ENCODE data around the gene CD300LD.
"Not testable (repeated sequence)": the region's sequence is repeated elsewhere in the genome, so short reads cannot be mapped to it uniquely, and the experiment has no call there.

The CD300LD gene

DNA sequence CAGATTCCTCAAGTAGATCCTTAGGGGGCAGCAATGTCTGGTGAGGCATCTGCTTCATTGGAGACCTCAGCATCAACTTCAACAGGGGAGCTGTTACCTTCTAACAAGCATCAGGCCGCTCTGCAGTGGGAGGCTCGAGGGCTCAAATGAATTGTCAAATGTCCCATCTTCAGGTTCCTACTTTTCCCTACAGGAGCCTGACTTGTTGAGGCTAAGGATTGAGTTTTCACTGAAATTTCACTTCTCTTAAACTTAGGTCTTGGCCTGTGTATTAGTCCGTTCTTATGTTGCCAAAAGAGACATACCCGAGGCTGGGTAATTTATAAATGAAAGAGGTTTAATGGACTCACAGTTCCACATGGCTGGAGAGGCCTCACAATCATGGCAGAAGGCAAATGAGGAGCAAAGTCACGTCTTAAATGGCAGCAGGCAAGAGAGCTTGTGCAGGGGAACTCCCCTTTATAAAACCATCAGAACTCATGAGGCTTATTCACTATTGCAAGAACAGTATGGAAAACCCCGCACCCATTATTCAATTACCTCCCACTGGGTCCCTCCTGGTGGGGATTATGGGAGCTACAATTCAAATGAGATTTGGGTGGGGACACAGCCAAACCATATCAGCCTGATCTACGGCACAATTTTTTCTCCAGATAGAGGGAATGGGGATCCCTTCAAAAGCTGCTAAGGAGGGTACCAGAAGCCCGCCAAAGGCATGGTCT is 5.1 kb upstream of the CD300LD start:
- H3K4me3 ChIP-seq (ENCODE audit: low read depth, low read length): no peak overlapping the region
- H3K27ac ChIP-seq (ENCODE audit: low read depth, low read length): no peak overlapping the region
- H3K27me3 ChIP-seq (ENCODE audit: insufficient read depth, low read length): peaks cover 35% of the 10 kb centered on the region
- H2AFZ ChIP-seq (ENCODE audit: low read length, unreplicated experiment): no peak overlapping the region
- no peaks in the 10 kb centered on the region for H3K36me3 ChIP-seq (ENCODE audit: insufficient read depth, low read length)
- no peaks in the 10 kb centered on the region for H3K4me1 ChIP-seq (ENCODE audit: control insufficient read depth, insufficient read depth, low read length, unreplicated experiment)
- H3K79me2 ChIP-seq (ENCODE audit: control insufficient read depth, insufficient read depth, low read length, unreplicated experiment): no peaks in the 10 kb centered on the region

GRCh38 chr17:74595037-74595750 is 3.1 kb upstream of the CD300LD start:
- no peaks in the 10 kb centered on the region for H3K4me1 ChIP-seq (ENCODE audit: control insufficient read depth, insufficient read depth, low read length, unreplicated experiment)
- no peak overlapping the region for H2AFZ ChIP-seq (ENCODE audit: low read length, unreplicated experiment)
- H3K79me2 ChIP-seq (ENCODE audit: control insufficient read depth, insufficient read depth, low read length, unreplicated experiment): no peaks in the 10 kb centered on the region
- no peak overlapping the region for H3K4me3 ChIP-seq (ENCODE audit: low read depth, low read length)
- H3K36me3 ChIP-seq (ENCODE audit: insufficient read depth, low read length): no peaks in the 10 kb centered on the region
- H3K27ac ChIP-seq (ENCODE audit: low read depth, low read length): no peak overlapping the region
- peaks cover 35% of the 10 kb centered on the region for H3K27me3 ChIP-seq (ENCODE audit: insufficient read depth, low read length)

DNA sequence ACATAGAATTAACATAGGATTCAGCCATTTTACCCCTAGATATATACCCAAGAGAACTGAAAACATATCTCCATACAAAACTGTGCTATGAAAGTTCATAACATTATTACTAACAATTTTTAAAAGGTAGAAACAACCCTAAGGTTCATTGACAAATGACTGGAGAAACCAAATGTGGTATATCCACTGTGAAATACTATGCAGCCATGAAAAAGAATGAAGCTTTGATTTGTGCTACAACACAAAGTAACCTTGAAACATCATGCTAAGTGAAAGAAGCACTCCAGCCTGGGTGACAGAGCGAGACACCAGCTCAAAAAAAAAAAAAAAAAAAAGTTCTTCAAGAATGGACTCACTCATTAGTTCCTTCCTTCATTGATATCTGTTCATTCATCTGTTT is 580 bp downstream of the CD300LD start:
- H3K36me3 ChIP-seq (ENCODE audit: insufficient read depth, low read length): no peaks in the 10 kb centered on the region
- H3K27me3 ChIP-seq (ENCODE audit: insufficient read depth, low read length): peaks cover 36% of the 10 kb centered on the region
- H3K79me2 ChIP-seq (ENCODE audit: control insufficient read depth, insufficient read depth, low read length, unreplicated experiment): no peaks in the 10 kb centered on the region
- no peak overlapping the region for H2AFZ ChIP-seq (ENCODE audit: low read length, unreplicated experiment)
- no peak overlapping the region for H3K4me3 ChIP-seq (ENCODE audit: low read depth, low read length)
- no peak overlapping the region for H3K27ac ChIP-seq (ENCODE audit: low read depth, low read length)
- no peaks in the 10 kb centered on the region for H3K4me1 ChIP-seq (ENCODE audit: control insufficient read depth, insufficient read depth, low read length, unreplicated experiment)

- Histone ChIP-seq H3K27me3 (ENCODE audit: insufficient read depth, low read length) (peaks cover 43% of the 10 kb centered on the region), H3K36me3 (ENCODE audit: insufficient read depth, low read length) (no peaks in the 10 kb centered on the region), H3K4me1 (ENCODE audit: control insufficient read depth, insufficient read depth, low read length, unreplicated experiment) (no peaks in the 10 kb centered on the region), H3K79me2 (ENCODE audit: control insufficient read depth, insufficient read depth, low read length, unreplicated experiment) (no peaks in the 10 kb centered on the region), H2AFZ (ENCODE audit: low read length, unreplicated experiment) (no peak overlapping the region), H3K4me3 (ENCODE audit: low read depth, low read length) (no peak overlapping the region), H3K27ac (ENCODE audit: low read depth, low read length) (no peak overlapping the region)
Observed at GRCh38 chr17:74585711-74586110, 6.4 kb downstream of the CD300LD start.

DNA sequence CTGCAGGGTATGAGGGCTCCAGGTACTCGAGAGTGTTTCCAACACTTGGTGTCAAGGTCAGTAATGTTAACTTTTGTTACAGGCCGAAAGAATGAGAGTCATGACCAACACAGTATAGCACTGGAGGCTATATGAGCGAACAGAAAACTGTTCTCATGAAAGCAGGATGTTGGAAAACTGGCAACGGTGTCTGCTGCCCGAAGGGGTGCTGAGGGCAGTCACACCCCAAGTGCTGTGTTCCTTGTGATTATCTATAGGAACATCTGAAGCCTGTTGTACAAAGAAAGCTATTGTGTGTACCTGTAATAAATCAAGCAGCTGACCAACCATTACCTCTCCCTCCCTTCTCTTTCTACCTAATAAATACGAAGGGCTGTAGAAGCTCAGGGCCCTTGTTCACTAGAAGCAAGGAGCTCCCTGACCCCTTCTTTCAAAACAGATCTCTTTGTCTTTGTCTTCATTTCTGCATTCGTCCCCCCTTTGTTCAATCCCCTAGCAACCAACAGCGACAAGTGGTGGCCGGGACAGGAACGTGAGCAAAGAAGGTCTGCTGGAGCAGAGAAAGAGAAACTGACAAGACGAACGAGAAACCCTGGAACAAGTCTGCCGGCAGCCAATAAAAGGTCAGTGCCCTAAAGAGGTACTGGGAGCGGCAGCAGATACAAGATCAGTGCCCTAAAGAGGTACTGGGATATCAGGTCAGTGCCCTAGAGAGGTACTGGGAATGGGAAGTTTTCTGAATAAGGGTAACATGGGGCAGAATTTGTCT is 7.6 kb downstream of the CD300LD start:
- H3K4me3 ChIP-seq (ENCODE audit: low read depth, low read length): no peak overlapping the region
- no peaks in the 10 kb centered on the region for H3K4me1 ChIP-seq (ENCODE audit: control insufficient read depth, insufficient read depth, low read length, unreplicated experiment)
- H2AFZ ChIP-seq (ENCODE audit: low read length, unreplicated experiment): no peak overlapping the region
- no peaks in the 10 kb centered on the region for H3K79me2 ChIP-seq (ENCODE audit: control insufficient read depth, insufficient read depth, low read length, unreplicated experiment)
- H3K36me3 ChIP-seq (ENCODE audit: insufficient read depth, low read length): no peaks in the 10 kb centered on the region
- no peak overlapping the region for H3K27ac ChIP-seq (ENCODE audit: low read depth, low read length)
- H3K27me3 ChIP-seq (ENCODE audit: insufficient read depth, low read length): peaks cover 39% of the 10 kb centered on the region

GRCh38 chr17:74582633-74583032 is 9.4 kb downstream of the CD300LD start:
- Histone ChIP-seq H3K79me2 (ENCODE audit: control insufficient read depth, insufficient read depth, low read length, unreplicated experiment) (no peaks in the 10 kb centered on the region), H3K4me3 (ENCODE audit: low read depth, low read length) (no peak overlapping the region), H3K36me3 (ENCODE audit: insufficient read depth, low read length) (no peaks in the 10 kb centered on the region), H2AFZ (ENCODE audit: low read length, unreplicated experiment) (no peak overlapping the region), H3K27ac (ENCODE audit: low read depth, low read length) (no peak overlapping the region), H3K27me3 (ENCODE audit: insufficient read depth, low read length) (peaks cover 25% of the 10 kb centered on the region), H3K4me1 (ENCODE audit: control insufficient read depth, insufficient read depth, low read length, unreplicated experiment) (no peaks in the 10 kb centered on the region)

DNA sequence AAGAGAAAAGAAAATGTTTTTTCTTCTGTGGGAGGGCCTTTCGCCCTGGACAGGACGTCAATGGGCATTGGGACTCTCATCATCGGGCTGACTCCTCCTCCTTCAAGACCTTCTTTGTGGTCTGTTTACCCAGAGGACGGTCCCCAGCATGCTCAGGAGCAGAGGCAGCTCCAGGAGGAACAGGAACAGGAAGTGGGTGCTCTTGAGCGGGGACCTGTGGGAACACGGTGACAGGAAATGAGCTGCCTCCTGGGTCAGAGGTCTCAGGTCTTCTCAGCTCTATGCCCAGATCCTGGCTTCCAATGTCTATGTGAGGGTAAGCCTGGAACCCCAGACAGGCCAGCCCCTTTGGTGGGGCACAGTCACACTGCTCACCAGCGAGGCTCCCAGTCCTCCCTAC is 12.2 kb downstream of the CD300LD start:
- H3K27me3 ChIP-seq (ENCODE audit: insufficient read depth, low read length): peaks cover 4% of the 10 kb centered on the region; the same call in 1 of the 2 replicates
- H3K4me3 ChIP-seq (ENCODE audit: low read depth, low read length): no peak overlapping the region
- no peak overlapping the region for H3K27ac ChIP-seq (ENCODE audit: low read depth, low read length)
- H3K36me3 ChIP-seq (ENCODE audit: insufficient read depth, low read length): no peaks in the 10 kb centered on the region
- H3K4me1 ChIP-seq (ENCODE audit: control insufficient read depth, insufficient read depth, low read length, unreplicated experiment): no peaks in the 10 kb centered on the region
- no peaks in the 10 kb centered on the region for H3K79me2 ChIP-seq (ENCODE audit: control insufficient read depth, insufficient read depth, low read length, unreplicated experiment)
- H2AFZ ChIP-seq (ENCODE audit: low read length, unreplicated experiment): no peak overlapping the region

DNA sequence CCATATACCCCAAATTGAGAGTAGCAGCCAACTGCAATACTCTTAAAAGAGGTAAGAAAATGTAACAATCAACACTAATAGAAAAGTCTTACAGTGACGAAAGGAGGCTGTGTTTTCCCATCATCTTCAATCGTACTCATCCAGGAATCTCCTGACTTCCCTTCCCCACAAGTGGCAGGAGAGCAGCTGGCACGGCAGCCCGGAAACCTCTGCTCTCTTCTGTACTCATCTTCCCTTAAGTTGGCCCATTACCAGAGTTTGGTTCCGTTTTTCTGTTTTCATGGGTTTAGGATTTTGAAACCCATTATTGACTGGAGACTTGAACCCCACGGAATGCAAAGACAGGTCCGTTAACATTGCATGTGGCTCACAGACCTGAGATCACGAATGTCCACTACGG is 13.1 kb downstream of the CD300LD start:
- Histone ChIP-seq H3K79me2 (ENCODE audit: control insufficient read depth, insufficient read depth, low read length, unreplicated experiment) (no peaks in the 10 kb centered on the region), H3K36me3 (ENCODE audit: insufficient read depth, low read length) (no peaks in the 10 kb centered on the region), H3K4me1 (ENCODE audit: control insufficient read depth, insufficient read depth, low read length, unreplicated experiment) (no peaks in the 10 kb centered on the region), H2AFZ (ENCODE audit: low read length, unreplicated experiment) (no peak overlapping the region), H3K27ac (ENCODE audit: low read depth, low read length) (no peak overlapping the region), H3K4me3 (ENCODE audit: low read depth, low read length) (no peak overlapping the region), H3K27me3 (ENCODE audit: insufficient read depth, low read length) (peaks cover 4% of the 10 kb centered on the region; the same call in 1 of the 2 replicates)

GRCh38 chr17:74574489-74575142 is 17.5 kb downstream of the CD300LD start:
- H3K27ac ChIP-seq (ENCODE audit: low read depth, low read length): no peak overlapping the region
- peaks cover 8% of the 10 kb centered on the region for H3K4me1 ChIP-seq (ENCODE audit: control insufficient read depth, insufficient read depth, low read length, unreplicated experiment)
- H3K27me3 ChIP-seq (ENCODE audit: insufficient read depth, low read length): peaks cover 11% of the 10 kb centered on the region
- H2AFZ ChIP-seq (ENCODE audit: low read length, unreplicated experiment): no peak overlapping the region
- no peaks in the 10 kb centered on the region for H3K79me2 ChIP-seq (ENCODE audit: control insufficient read depth, insufficient read depth, low read length, unreplicated experiment)
- no peak overlapping the region for H3K4me3 ChIP-seq (ENCODE audit: low read depth, low read length)
- H3K36me3 ChIP-seq (ENCODE audit: insufficient read depth, low read length): no peaks in the 10 kb centered on the region

- peaks cover 14% of the 10 kb centered on the region for H3K4me1 ChIP-seq (ENCODE audit: control insufficient read depth, insufficient read depth, low read length, unreplicated experiment)
- H3K36me3 ChIP-seq (ENCODE audit: insufficient read depth, low read length); H3K27ac ChIP-seq (ENCODE audit: low read depth, low read length); H2AFZ ChIP-seq (ENCODE audit: low read length, unreplicated experiment); H3K4me3 ChIP-seq (ENCODE audit: low read depth, low read length); H3K79me2 ChIP-seq (ENCODE audit: control insufficient read depth, insufficient read depth, low read length, unreplicated experiment): not testable (repeated sequence)
- peaks cover 11% of the 10 kb centered on the region for H3K27me3 ChIP-seq (ENCODE audit: insufficient read depth, low read length)
Observed at GRCh38 chr17:74573635-74574034, 18.4 kb downstream of the CD300LD start.
